Measurements from ENCODE around the gene CDC5L.

DNA sequence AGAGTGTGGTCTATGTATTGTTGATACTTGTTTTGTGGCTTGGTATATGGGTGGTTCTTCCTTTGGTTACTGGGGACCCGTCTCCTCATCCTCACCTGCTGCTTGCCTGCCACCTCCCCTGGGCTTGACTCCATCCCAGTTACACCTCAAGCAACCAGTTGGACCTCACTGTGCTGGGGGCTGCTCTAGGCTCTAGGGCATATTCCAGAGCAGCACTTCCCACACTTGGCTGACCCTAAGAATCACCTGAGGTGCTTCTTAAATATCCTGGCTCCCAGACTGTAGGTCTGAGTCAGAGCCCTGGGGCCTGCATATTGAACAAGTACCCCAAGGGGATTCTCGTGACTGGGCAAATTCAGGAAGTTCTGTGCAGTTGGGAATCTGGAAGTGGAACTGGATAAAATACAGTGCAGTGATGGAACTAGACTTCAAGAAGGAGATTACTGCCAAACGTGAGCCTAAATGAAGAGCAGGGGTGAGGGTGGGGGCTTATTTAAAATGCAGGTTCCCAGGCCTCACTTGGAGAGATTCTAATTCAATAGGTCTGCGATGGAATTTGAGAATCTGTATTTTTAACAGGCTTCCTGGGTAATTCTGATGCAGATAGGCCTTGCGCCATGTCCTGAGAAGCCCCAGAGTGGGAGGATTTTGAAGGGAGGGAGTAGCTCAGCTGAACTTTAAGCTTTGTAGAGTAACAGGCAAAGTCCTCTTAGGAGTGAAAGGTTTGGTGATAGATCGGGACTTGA, 37.4 kb upstream of the CDC5L start:
- TF ChIP-seq, protein P1, sequence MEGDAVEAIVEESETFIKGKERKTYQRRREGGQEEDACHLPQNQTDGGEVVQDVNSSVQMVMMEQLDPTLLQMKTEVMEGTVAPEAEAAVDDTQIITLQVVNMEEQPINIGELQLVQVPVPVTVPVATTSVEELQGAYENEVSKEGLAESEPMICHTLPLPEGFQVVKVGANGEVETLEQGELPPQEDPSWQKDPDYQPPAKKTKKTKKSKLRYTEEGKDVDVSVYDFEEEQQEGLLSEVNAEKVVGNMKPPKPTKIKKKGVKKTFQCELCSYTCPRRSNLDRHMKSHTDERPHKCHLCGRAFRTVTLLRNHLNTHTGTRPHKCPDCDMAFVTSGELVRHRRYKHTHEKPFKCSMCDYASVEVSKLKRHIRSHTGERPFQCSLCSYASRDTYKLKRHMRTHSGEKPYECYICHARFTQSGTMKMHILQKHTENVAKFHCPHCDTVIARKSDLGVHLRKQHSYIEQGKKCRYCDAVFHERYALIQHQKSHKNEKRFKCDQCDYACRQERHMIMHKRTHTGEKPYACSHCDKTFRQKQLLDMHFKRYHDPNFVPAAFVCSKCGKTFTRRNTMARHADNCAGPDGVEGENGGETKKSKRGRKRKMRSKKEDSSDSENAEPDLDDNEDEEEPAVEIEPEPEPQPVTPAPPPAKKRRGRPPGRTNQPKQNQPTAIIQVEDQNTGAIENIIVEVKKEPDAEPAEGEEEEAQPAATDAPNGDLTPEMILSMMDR (IDR thresholded peaks at IDR 0.05) = no peak
- no peak for TF ChIP-seq POLR2A (IDR thresholded peaks at IDR 0.05)

Data from tibial nerve (tissue), 3 donors.